ENCODE data around the gene MAST4. TPM values are rescaled to one million over a fixed set of nuclear protein-coding genes. Genes with fewer than 3 reads are reported as not detected.

Gene MAST4
- total RNA-seq, 1 donor from 2014 or later: 19.1 TPM

DNA sequence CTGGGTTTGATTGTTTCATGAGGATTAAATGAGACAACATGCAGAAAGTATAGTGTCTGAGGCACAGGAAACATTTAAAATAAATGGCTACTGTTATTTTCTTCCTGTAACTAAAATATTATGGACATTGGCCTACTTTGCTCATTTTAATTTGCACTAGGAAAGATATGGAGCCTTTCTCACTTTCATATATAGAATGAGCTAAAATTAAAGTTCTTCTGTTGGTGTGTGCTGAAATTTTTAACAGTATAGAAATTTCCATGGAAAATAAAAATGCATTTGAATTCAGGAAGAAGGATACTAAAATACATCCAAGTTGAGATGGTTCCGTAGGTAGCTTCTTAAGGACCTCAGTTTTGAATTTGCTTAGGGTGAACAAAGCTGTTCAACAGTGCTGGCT, 131.9 kb downstream of the MAST4 start:
- Histone ChIP-seq H3K4me3 (ENCODE audit: low read depth, low read length) (no peak overlapping the region), H3K27me3 (ENCODE audit: control insufficient read depth, insufficient read depth, low read length) (no peaks in the 10 kb centered on the region), H3K36me3 (ENCODE audit: control insufficient read depth, insufficient read depth, low read length) (no peaks in the 10 kb centered on the region)
- DNase-seq (ENCODE audit: low read depth): no peak
- TF ChIP-seq, protein P1, sequence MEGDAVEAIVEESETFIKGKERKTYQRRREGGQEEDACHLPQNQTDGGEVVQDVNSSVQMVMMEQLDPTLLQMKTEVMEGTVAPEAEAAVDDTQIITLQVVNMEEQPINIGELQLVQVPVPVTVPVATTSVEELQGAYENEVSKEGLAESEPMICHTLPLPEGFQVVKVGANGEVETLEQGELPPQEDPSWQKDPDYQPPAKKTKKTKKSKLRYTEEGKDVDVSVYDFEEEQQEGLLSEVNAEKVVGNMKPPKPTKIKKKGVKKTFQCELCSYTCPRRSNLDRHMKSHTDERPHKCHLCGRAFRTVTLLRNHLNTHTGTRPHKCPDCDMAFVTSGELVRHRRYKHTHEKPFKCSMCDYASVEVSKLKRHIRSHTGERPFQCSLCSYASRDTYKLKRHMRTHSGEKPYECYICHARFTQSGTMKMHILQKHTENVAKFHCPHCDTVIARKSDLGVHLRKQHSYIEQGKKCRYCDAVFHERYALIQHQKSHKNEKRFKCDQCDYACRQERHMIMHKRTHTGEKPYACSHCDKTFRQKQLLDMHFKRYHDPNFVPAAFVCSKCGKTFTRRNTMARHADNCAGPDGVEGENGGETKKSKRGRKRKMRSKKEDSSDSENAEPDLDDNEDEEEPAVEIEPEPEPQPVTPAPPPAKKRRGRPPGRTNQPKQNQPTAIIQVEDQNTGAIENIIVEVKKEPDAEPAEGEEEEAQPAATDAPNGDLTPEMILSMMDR (IDR thresholded peaks at IDR 0.05; ENCODE audit: insufficient read depth, low read length, poor library complexity, severe bottlenecking): no peak

DNA sequence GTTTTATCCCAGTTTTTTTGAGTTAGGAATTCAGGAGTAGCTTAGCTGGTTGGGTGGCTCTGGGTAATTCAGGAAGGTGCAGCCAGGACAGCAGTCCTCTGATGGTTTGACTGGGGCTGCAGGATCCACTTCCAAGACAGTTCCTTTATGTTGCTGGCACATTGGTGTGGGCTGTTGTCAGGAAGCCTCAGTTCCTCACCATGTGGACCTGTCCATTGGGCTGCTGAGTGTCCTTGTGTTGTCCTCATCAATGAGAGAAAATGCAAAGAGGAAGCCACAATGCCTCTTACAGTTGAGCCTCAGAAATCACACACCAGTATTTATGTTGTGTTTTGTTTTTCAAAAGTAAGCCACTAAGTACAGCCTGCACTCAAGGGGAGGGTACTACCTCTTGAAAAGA, 140.9 kb downstream of the MAST4 start:
- TF ChIP-seq, protein P1 (IDR thresholded peaks at IDR 0.05; ENCODE audit: insufficient read depth, low read length, poor library complexity, severe bottlenecking): no peak
- Histone ChIP-seq H3K27me3 (ENCODE audit: control insufficient read depth, insufficient read depth, low read length) (no peaks in the 10 kb centered on the region), H3K4me3 (ENCODE audit: low read depth, low read length) (no peak overlapping the region), H3K36me3 (ENCODE audit: control insufficient read depth, insufficient read depth, low read length) (no peaks in the 10 kb centered on the region)
- DNase-seq (ENCODE audit: low read depth): no peak

DNA sequence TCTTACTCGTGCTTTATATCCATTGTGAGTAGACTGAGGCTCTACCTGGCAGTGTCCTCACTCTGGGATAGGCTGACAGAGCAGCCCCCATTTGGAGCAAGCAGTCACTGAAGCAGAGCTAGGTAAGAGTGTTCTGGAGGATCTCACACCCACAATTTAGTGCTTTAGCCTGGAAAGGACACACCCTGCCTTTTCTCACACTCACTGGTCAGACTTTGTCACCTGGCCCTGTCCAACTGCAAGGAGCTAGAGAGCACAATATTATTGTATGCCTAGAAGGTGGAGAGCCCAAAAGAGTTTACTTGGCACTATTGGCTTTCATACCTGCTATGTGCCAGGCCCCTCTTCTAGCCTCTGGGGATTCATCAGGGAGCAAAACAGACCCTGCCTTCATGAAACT, 141.9 kb downstream of the MAST4 start:
- H3K27me3 ChIP-seq (ENCODE audit: control insufficient read depth, insufficient read depth, low read length): no peaks in the 10 kb centered on the region
- TF ChIP-seq, protein P1 (IDR thresholded peaks at IDR 0.05; ENCODE audit: insufficient read depth, low read length, poor library complexity, severe bottlenecking): no peak
- DNase-seq (ENCODE audit: low read depth): no peak
- H3K4me3 ChIP-seq (ENCODE audit: low read depth, low read length): no peak overlapping the region
- no peaks in the 10 kb centered on the region for H3K36me3 ChIP-seq (ENCODE audit: control insufficient read depth, insufficient read depth, low read length)

GRCh38 chr5:66739021-66739420, 142.8 kb downstream of the MAST4 start:
- Histone ChIP-seq H3K4me3 (ENCODE audit: low read depth, low read length) (no peak overlapping the region), H3K27me3 (ENCODE audit: control insufficient read depth, insufficient read depth, low read length) (no peaks in the 10 kb centered on the region), H3K36me3 (ENCODE audit: control insufficient read depth, insufficient read depth, low read length) (no peaks in the 10 kb centered on the region)
- no peak for DNase-seq (ENCODE audit: low read depth)
- TF ChIP-seq, protein P1 (IDR thresholded peaks at IDR 0.05; ENCODE audit: insufficient read depth, low read length, poor library complexity, severe bottlenecking): no peak

GRCh38 chr5:66739951-66740350, 143.8 kb downstream of the MAST4 start:
- no peaks in the 10 kb centered on the region for H3K36me3 ChIP-seq (ENCODE audit: control insufficient read depth, insufficient read depth, low read length)
- TF ChIP-seq, protein P1 (IDR thresholded peaks at IDR 0.05; ENCODE audit: insufficient read depth, low read length, poor library complexity, severe bottlenecking): no peak
- DNase-seq (ENCODE audit: low read depth): no peak
- H3K4me3 ChIP-seq (ENCODE audit: low read depth, low read length): no peak overlapping the region
- H3K27me3 ChIP-seq (ENCODE audit: control insufficient read depth, insufficient read depth, low read length): no peaks in the 10 kb centered on the region

DNA sequence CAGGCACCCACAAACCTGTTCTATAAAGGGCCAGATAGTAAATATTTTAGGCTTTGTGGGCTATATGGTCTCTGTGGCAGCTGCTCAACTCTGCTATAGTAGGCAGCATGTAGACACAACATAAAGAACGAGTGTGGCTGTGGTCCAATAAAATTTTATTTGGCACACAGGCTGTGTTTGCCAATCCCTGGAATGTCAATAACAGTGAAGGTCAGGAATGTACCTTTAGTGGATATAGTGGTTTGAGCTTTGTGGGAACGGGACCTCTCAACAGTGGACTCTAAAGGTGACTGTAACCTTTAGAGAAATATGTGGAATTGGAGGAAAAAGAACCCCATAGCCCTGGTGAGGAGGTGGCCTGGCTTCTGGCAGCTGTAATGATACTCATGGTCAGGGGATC, 145.2 kb downstream of the MAST4 start:
- Histone ChIP-seq H3K27me3 (ENCODE audit: control insufficient read depth, insufficient read depth, low read length) (no peaks in the 10 kb centered on the region), H3K36me3 (ENCODE audit: control insufficient read depth, insufficient read depth, low read length) (no peaks in the 10 kb centered on the region), H3K4me3 (ENCODE audit: low read depth, low read length) (no peak overlapping the region)
- TF ChIP-seq, protein P1 (IDR thresholded peaks at IDR 0.05; ENCODE audit: insufficient read depth, low read length, poor library complexity, severe bottlenecking): no peak
- no peak for DNase-seq (ENCODE audit: low read depth)

All from kidney epithelial cell (primary cell).